Measurements from ENCODE around the gene PPP1R14B. TPM values are rescaled to one million over a fixed set of nuclear protein-coding genes. Genes with fewer than 3 reads are reported as not detected.

The PPP1R14B gene, protein sequence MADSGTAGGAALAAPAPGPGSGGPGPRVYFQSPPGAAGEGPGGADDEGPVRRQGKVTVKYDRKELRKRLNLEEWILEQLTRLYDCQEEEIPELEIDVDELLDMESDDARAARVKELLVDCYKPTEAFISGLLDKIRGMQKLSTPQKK
- total RNA-seq = 389 and 401 TPM in 2 replicates

DNA sequence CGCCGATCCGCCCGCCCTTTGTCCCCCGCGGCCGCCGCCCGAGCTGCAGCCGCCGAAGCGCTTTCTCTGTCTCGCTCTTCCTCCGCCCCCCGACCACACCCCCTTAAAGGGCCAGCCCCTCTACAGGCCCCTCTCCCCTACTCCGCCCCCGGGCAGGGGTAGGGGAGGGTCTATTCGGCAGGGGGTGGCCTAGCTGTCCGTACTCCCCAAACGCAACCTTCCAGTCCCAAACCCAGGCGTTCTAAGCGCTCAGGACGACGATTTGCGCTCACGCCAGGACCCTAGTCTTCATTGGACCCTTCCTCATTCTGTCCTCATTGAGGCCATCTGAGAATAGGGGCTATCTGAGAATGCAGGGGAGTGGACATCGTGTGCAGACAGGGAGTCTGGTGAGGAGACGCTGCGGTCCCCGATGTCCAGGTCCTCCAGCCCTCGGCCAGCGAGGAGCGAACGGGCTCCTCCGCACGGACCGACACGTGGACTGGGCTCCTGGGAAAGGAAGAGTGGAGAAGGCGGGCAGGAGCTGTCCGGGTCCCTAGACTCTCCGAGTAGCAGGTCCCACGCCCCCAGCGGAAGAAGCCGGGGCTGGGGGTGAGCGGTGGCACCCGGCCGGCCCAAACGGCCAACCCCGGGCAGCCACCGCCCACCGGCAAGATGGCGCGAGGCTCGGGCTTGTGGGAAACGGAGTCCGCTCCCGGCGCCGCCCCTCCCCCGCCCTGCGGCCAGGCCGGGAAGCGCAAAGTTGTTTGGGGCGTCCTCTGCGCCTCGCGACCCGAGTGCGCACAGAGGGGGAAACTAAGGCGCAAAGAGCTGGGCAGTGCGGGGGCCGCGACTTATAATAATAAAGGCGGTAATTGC lies at the start of gene PPP1R14B:
PPP1R14B (minus strand) TSS at position 73 of the 858 bp plus-strand sequence. CDS start 270 bp downstream, outside the sequence.

DNA sequence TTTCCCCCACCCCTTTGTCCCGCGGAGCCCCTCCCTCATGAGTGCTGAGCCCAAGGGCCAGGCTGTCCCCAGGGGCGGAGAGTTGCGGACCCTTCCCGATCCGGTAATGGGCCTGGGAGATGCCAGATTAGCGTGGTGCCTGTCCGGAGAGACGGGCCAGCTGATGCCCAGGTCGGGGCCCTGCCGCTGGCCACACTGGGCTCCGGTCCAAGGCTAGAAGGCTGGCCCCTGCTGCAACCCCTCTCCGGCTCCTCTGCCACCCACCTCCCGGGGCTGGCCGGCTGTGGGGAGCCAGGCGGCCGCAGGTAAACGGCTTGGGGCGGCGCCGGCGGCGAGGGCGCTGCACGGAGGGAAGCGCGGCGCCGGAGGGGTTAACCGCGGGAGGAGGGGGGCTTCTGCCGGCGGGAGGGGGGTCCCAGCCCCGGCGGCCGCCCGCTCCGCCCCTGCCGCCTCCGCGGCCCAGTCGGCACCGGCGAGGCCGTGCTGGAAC lies 44.6 kb upstream of the PPP1R14B start, which contains the start of gene KCNK4:
KCNK4 (plus strand) TSS at position 41 of the 490 bp plus-strand sequence. CDS start 1,717 bp downstream, outside the sequence.

DNA sequence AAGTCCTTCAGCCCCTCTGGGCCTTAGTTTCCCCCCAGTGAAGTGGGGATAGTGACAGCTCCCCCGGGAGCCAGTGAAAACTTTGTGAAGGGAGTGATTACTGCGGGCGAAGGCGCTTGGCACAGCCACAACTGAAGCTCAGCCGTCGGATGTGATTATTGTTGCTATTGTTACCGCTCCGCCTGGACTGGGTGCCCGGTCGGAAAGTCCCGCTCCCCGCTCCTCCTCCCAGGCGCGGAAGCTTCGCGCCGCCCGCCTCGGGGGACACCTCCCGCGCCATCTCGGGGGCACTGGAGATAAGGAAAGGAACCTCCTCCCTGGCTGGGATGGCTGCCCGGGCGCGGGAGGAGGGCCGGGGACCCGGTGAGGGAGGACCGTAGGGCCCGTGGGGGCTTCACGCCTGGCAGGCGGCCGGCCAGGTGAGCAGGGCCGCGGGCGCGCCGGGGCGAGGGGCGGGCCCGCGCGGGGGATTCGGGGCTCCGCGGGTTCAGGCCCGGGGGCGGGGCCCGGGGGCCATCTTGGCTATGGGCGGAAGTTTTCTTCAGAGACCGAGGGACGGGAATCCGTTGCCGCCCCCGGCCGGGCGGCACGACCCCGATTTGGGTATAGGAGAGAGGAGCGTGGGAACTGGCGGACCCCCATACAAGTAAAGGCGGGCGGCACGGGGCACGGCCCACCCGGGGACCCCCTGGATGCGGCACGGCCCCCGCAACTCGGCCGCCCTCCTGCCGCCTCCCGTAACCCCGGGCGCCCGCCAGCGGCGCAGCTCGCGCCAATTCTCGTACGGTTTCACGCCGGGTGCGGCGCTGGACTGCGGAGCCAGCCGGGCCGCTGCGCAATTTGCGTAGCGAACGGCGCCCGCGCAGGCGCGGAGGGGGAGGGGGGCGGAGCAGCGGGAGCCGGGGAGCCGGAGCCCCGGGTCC lies 38.5 kb upstream of the PPP1R14B start, which contains the start of gene GPR137:
GPR137 (plus strand) TSS at position 887 of the 923 bp plus-strand sequence. CDS start 677 bp downstream, outside the sequence.

DNA sequence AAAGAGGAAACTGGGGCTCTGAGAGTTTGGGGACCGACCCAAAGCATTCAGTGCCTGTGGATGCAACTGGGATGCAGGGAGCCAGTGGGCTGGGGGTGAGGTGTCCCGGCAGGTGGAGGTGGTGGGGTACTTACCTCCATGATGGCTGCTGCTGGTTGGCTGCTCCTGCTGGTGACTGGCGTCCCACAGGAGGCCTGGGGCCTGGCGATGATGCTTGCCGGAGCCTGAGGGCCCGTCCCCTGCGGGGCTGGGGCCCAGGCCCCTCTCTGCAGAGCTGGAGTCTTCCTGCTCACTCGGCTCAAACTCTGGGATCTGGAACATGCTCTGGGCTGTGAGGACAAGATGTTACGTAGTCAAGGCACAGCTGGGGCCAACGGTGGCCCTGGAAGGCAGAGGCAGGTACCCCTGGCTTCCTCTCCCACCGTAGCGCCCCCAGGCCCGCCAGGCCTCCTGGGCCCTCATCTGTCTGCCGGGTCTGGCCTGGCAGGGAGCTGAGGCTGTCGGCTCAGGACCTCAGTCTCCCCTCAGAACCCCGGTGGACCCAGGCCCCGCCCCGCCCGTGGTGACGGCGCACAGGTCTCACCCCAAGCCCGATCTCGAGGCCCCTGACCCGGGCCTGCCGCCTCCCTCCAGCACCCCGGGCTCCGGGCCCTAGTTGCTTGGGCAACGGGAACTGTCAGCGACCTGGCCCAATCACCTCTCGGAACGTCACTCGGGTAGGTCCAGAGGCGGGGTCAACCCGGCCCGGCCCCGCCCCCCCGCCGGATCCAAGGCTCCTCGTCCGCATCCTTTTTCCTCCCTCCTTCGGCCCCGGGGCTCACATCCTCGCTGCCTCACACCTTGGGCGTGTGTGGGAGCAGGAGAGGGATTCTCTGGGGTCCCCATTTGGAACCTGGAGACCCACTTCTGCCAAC lies 37.6 kb upstream of the PPP1R14B start, which contains the start of gene BAD:
BAD (minus strand) TSS at position 618 of the 914 bp plus-strand sequence; CDS start at position 321, 297 bp downstream.

DNA sequence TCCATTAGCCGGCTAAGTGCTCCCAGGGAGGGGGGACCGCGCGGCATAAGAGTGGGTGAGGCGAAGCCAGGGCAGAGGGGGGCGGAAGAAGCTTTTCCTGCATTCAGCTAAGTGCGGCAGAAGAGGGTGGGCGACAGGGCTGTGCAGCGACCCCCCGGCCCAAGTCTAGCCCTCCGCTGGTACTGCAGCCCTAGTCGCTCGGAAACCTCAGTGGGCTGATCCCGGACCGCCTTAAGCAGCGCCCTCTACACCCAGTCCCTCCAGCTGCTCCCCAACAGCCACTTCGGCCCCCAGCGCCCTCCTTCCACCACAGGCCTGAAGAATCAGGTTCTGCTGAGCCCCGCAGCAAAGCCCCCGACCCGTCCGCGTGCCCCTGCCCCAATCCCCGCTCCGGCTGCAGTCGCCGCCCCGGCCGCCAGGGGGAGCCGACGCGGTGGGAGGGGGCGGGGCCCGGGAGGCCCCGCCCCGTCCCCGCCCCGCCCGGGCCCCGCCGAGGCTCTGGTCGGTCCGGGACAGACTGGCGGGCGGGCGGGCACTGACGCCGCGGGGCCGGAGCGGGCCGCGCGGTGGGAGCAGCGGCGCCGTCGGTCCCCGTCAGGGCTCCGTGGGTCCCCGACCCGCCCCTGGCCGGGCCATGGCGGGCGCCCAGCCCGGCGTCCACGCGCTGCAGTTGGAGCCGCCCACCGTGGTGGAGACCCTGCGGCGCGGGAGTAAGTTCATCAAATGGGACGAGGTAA lies 4.4 kb upstream of the PPP1R14B start, which contains the start of gene PLCB3:
PLCB3 (plus strand) TSS at position 515 of the 737 bp plus-strand sequence; CDS start at position 635, 120 bp downstream.

DNA sequence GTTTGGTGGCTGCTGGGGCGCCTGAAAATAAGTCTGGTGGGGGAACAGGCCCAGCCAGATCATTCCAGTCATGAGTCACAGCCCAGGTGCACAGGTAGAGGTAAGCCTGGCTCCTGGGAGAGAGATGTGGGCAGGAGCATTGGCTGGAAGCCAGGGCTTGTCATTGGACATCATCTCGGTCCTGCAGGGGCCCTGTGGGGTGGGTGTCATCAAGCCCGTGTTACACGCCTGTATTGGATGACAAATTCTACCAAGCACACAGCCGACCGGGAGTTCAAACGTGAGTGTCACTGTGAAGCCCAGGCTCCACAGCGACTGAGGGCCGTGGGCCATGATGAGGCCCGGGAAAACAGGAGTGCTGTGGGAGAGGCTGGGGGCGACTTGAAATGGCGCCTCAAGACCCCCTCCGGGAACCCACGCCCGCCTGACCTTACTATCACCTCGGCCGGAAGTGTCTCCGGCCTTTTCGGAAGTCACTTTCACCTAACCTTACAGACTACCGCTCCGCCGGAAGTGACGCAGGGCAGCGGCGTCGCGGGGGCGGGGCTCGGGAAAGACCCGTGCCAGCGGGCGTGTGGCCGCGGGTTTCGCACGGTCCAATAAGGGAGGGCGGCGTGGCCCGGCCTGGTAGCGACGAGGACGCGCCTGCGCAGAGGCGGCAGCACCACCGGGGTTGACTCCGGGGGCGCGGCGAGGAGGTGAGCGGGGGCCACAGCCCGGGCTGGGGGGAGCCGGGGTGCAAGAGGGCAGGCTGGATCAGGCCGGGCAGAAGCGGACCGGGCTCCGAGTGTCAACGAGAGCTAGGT lies 6.1 kb downstream of the PPP1R14B start, which contains the start of gene FKBP2:
FKBP2 (plus strand) TSS at position 661 of the 806 bp plus-strand sequence. CDS start 1,293 bp downstream, outside the sequence.

DNA sequence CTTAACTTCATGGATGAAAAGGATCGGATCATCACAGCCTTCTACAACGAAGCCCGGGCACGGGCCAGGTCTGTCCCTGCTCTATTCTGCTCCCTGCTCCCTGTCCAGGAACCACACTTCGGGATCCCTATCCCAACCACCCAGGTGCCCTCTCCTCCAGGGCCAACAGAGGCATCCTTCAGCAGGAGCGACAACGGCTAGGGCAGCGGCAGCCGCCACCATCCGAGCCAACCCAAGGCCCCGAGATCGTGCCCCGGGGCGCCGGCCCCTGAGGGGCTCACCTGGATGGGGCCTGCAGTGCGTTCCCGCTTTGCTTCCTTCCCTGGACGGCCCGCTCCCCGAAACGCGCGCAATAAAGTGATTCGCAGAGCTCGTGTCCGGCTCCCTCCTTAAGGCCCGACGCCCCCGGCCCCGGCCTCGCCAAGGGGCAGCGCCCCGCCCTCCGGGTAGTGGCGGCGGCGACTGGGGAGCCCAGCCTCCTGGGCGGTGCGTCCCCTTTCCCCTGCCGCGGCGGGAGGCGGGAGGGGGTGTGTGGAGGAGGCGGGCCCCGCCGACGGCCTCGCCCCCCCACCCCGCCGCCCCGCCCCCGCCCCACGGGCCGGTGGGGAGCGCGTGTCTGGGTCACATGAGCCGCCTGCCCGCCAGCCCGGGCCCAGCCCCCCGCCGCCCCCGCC lies 12.7 kb downstream of the PPP1R14B start, which contains the start of gene VEGFB:
VEGFB (plus strand) TSS at position 672 of the 674 bp plus-strand sequence. CDS start 250 bp downstream, outside the sequence.

DNA sequence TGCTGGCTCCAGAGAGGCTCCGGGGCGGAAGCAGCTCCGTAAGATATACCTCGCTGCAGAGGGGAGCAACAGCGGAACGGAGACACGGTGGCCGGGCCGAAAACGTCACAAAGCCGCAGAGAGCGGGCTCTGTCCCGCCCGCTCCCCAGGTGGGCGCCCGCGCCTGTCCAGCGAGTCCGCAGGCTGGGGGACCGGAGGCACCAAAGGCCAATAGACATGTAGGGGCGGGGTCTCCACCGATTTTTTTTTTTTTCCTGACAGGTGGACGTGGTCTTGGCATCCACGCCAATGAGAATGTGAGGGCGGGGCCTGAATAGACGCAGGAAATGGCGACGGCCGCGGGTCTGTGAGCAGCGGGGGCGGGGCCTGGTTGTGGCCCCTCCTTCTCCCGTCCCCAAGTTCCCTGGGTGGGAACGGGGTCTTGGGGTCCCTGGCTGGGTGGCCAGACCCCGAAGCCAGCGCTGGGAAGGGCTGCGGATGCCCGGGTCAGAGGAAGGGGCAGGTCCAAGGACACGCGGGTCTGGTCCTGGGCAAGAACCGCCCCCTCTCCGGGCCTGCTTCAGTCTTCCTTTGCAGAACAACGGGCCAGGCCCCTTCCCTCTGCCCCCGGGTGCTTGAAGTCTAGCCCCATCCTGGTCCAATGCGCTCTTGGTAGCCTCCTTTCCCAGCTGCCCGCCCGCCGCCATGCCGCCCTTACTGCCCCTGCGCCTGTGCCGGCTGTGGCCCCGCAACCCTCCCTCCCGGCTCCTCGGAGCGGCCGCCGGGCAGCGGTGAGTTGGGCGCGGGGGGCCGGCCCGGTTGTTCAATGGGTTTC lies 16.4 kb downstream of the PPP1R14B start, which contains the start of gene DNAJC4:
DNAJC4 (plus strand) TSS at position 378 of the 814 bp plus-strand sequence; CDS start at position 685, 307 bp downstream.

DNA sequence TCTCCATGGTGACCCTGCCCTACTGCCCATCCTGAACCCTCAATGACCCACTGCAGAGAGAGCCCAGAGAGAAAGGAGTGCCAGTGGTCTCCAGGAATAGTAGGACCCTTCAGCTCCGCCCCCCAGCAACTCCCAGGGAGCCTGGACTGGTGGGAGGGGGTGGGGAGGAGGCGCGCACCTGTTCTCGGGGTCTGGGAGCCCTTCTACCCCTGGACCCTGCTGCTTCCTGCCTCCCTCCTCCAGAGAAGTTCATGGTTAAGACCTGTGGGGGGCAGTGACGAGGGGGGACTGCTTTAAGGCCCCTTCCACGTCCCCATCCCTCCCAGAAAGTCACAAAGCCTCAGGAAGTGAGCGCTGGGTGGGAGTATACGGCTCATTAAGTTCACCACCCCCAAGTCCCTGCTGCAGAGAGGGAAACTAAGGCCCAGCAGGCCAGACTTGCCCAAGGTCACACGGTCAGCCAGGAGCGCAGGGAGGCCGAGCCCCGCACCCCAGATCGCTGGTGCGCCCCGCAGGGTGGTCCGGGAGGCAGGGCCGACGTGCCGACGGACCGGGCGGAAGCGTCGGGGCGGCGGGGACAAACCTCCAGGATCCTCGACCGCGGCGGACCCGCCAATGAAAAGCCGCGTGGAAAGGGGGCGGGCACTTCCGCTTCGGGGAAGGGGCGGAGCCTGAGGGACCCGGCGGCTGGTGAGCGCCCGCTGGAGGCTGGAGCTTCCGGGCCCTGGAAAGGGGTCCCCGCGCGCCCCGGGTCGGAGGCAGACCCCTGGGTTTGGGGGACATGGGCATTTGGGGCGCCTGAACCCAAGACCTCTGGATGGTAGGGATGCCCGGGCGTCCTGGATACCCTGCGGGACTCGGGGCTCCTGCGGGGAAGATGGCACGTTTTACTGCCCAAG lies 20.9 kb downstream of the PPP1R14B start, which contains the start of the genes NUDT22 and TRPT1:
NUDT22 (plus strand) TSS at position 667 of the 899 bp plus-strand sequence. CDS start 379 bp downstream, outside the sequence.
TRPT1 (minus strand) TSS at position 579 of the 899 bp plus-strand sequence; CDS start at position 253, 326 bp downstream.

DNA sequence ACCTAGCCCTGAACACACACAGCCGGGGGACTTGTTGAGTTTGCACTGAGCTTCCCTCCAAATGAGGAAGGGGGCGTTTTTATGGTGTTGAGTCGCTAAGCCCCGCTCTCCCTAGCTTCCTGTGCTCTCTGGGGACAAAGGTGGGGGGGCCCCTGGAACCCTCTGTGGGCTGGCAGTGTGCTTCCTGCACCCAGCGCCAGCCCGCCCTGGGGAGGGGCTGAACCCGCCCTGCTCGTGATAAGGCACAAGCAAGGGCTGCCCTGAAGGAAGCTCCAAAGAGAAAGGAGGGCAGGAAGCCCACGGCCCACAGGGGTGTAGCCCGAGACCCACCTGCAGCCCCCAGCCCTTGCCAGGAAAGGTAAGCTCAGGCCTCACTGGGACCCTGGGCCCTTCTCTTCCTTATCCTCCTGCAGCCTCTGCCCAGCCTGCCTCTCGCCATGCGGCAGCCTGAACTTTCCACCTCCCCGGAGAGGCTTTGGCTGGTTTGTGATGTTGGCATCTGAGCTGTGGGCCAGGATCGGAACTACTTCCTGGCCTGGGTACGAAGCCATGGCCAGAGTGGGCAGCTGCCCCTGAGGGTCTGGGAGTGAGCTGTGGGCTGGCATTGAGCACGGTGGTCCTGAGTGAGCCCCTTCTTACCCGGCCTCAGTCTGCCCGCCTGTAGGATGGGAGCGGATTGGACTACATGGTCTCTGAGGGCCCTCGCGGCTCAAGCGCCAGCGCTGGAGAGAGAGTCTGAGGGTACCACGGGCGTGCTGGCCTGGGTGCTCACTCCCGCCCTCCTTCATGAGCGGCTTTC lies 40.1 kb downstream of the PPP1R14B start, which contains the start of gene FERMT3:
FERMT3 (plus strand) TSS at position 265 of the 799 bp plus-strand sequence. CDS start 644 bp downstream, outside the sequence.

Other genes starting within 250 kb of the PPP1R14B start
- gene FLRT1, start 211.0 kb downstream of the PPP1R14B start, total RNA-seq = not detected in 2 replicates
- 28.3 and 44.1 TPM in 2 replicates for gene MACROD1, start 80.8 kb downstream of the PPP1R14B start, total RNA-seq
- 98.9 and 144 TPM in 2 replicates for gene STIP1, start 60.8 kb downstream of the PPP1R14B start, total RNA-seq
- gene FERMT3, start 40.2 kb downstream of the PPP1R14B start, total RNA-seq = 0.96 and 1.3 TPM in 2 replicates
- gene TRPT1, start 20.8 kb downstream of the PPP1R14B start, total RNA-seq = 33.5 and 64.8 TPM in 2 replicates
- 72.5 and 84.8 TPM in 2 replicates for gene NUDT22, start 20.7 kb downstream of the PPP1R14B start, total RNA-seq
- gene DNAJC4, start 16.4 kb downstream of the PPP1R14B start, total RNA-seq = 4.1 and 7.0 TPM in 2 replicates
- 14.9 and 22.2 TPM in 2 replicates for gene VEGFB, start 12.4 kb downstream of the PPP1R14B start, total RNA-seq
- 45.2 and 70.1 TPM in 2 replicates for gene FKBP2, start 5.8 kb downstream of the PPP1R14B start, total RNA-seq
- 29.4 and 63.6 TPM in 2 replicates for gene PLCB3, start 4.6 kb upstream of the PPP1R14B start, total RNA-seq
- 88.2 and 97.6 TPM in 2 replicates for gene BAD, start 37.7 kb upstream of the PPP1R14B start, total RNA-seq
- gene GPR137, start 38.9 kb upstream of the PPP1R14B start, total RNA-seq = 3.9 and 6.4 TPM in 2 replicates
- gene KCNK4, start 44.4 kb upstream of the PPP1R14B start, total RNA-seq = not detected in 2 replicates
- gene CATSPERZ, start 53.4 kb upstream of the PPP1R14B start, total RNA-seq = 0.48 TPM in 1 of 2 replicates, not detected in the other
- 131 and 162 TPM in 2 replicates for gene ESRRA, start 58.6 kb upstream of the PPP1R14B start, total RNA-seq
- 255 and 420 TPM in 2 replicates for gene TRMT112, start 70.6 kb upstream of the PPP1R14B start, total RNA-seq
- 374 and 392 TPM in 2 replicates for gene PRDX5, start 71.2 kb upstream of the PPP1R14B start, total RNA-seq
- gene CCDC88B, start 93.3 kb upstream of the PPP1R14B start, total RNA-seq = 2.4 and 7.7 TPM in 2 replicates
- 54.9 and 61.6 TPM in 2 replicates for gene RPS6KA4, start 112.2 kb upstream of the PPP1R14B start, total RNA-seq

All from tracheal epithelial cell (primary cell).